Myometrial cell (primary cell): ENCODE data around the gene JAZF1. TPM values are rescaled to one million over a fixed set of nuclear protein-coding genes. Genes with fewer than 3 reads are reported as not detected.

Source experiments
- total RNA-seq: library from RNA; depleted of rRNA; stranded (reverse); fragments of >200 nt; gene quantifications from 2 replicates; pipeline ENCODE4 v1.2.3, GENCODE V29; 2015

JAZF1 gene
- 20.2 and 21.3 TPM in 2 replicates for total RNA-seq

GRCh38 chr7:28180364-28181147, at the start of gene JAZF1:
Gene JAZF1 (minus strand): TSS chr7:28180795.

Other genes with a start within 250 kb of the JAZF1 start
- 1.4 and 2.3 TPM in 2 replicates for gene CREB5, start 231.7 kb upstream of the JAZF1 start, total RNA-seq